GM18907 (cell line): ENCODE measurements around the gene RHEB.

Experiments
- ATAC-seq: cut with Tn5 transposase; IDR thresholded peaks from one replicate; pipeline ENCODE4 v1.9.1; 2021; ENCODE audit warnings: mild to moderate bottlenecking, moderate library complexity; ENCODE audit not compliant: unreplicated experiment

Gene RHEB

GRCh38 chr7:151481650-151482505 lies 37.8 kb downstream of the RHEB start:
- no peak for ATAC-seq

- ATAC-seq, result no peak
Observed at GRCh38 chr7:151477867-151478266, 41.8 kb downstream of the RHEB start.

- ATAC-seq, result peak; percentile 57
Observed at GRCh38 chr7:151472644-151473380, 46.9 kb downstream of the RHEB start.

GRCh38 chr7:151470711-151471110 lies 49.0 kb downstream of the RHEB start:
- no peak for ATAC-seq

- ATAC-seq, result no peak
Observed at GRCh38 chr7:151469281-151469680, 50.4 kb downstream of the RHEB start.

GRCh38 chr7:151468217-151469018 lies 51.3 kb downstream of the RHEB start:
- ATAC-seq, result no peak

GRCh38 chr7:151465169-151465568 lies 54.5 kb downstream of the RHEB start:
- ATAC-seq, result no peak

GRCh38 chr7:151462306-151462779 lies 57.4 kb downstream of the RHEB start:
- no peak for ATAC-seq

- no peak for ATAC-seq
Observed at GRCh38 chr7:151461942-151462230, 57.8 kb downstream of the RHEB start.

GRCh38 chr7:151461096-151461941 lies 58.4 kb downstream of the RHEB start:
- no peak for ATAC-seq

GRCh38 chr7:151460474-151460855 lies 59.2 kb downstream of the RHEB start:
- ATAC-seq, result no peak

GRCh38 chr7:151459726-151460473 lies 59.8 kb downstream of the RHEB start:
- no peak for ATAC-seq

- ATAC-seq, result no peak
Observed at GRCh38 chr7:151457534-151457933, 62.2 kb downstream of the RHEB start.

GRCh38 chr7:151456782-151457181 lies 62.9 kb downstream of the RHEB start:
- ATAC-seq, result no peak

GRCh38 chr7:151456276-151456675 lies 63.4 kb downstream of the RHEB start:
- ATAC-seq, result no peak

GRCh38 chr7:151455690-151456089 lies 64.0 kb downstream of the RHEB start:
- no peak for ATAC-seq

- ATAC-seq, result no peak
Observed at GRCh38 chr7:151454932-151455530, 64.7 kb downstream of the RHEB start.

GRCh38 chr7:151454305-151454704 lies 65.4 kb downstream of the RHEB start:
- ATAC-seq, result no peak

- no peak for ATAC-seq
Observed at GRCh38 chr7:151453326-151453791, 66.3 kb downstream of the RHEB start.
